NCI-H1092 treated with DMSO at 0.1 percent for 48 hours (cell line): ENCODE results near the gene SMAD7.
A peak's percentile ranks its signal among the peaks of the same experiment; 100 is the strongest.

Experiments
- DNase-seq: peaks from one replicate; lab custom pipeline; 2025; lab: John Stamatoyannopoulos, UW

SMAD7 gene

DNA sequence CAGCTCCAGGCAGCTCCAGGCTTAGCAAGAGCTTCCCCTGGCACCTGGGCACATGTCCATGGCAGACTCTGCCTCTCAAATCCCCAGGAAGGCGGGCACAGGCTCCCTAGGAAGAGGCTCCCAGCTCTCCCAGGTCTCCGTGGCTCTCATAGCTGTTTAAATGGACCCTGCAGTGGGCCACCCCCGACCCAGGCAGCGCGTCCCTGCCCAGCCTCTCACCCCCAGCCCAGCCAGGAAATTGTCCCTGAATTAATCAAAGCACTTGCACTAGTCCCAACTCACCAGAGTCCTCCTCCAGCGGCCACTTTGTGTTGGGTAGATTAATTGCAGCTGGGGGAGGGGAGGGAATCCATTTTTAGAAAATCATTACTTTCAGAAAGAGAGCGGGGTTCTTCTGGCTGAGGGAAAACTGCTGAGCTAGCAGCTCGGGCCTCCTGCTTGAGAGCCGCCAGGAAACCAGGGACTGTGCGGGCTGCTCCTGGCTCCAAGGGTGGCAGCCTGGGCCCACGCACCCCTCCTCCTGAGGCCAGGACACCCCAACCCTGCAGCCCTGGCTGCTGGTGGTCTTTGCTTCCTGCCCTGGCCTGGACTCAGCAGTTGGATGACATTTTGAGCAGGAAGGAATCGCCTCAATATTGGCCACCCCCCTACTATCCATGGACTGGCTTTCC, 36.0 kb downstream of the SMAD7 start:
- DNase-seq, result no peak

DNA sequence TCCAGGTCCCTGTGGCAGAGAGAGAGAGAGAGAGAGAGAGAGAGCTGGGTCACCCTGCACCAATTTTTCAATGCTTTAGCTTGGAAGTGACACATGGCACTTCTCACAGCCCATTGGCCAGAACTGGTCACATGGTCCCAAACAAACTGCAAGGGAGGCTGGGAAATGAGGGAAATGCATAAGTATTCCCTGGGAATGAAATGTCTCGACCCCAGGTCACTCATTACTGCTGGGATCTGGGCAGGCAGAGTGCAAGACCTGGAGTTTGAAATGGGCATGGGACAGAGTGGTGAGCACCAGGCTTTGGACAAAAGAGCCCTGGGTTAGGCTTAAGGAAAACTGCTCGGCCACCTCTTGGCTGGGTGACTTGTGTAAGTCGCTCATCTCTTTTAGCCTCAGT, 37.0 kb downstream of the SMAD7 start:
- DNase-seq, result no peak

DNA sequence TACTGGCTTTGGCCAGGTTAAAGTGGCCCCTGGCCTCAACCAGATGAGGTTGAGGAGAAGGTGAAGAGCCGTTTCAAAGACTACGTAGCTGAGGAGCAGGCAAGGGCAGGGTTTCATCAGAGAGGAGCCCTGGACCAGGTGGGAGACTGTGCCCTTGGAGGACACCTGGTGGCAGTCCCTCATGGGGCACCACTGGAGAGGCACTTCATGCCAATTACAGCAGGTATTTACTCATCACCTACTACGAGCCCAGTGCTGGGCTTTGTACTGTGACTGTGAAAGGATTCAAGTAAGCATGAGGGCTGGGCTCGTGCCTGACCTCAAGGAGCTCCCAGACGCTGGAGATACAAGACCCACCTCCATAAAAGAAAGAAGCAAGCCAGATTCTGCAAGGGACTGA, 37.6 kb downstream of the SMAD7 start:
- peak; percentile 29 for DNase-seq

GRCh38 chr18:48910972-48911545, 39.7 kb downstream of the SMAD7 start:
- no peak for DNase-seq

GRCh38 chr18:48909721-48910120, 41.0 kb downstream of the SMAD7 start:
- no peak for DNase-seq

DNA sequence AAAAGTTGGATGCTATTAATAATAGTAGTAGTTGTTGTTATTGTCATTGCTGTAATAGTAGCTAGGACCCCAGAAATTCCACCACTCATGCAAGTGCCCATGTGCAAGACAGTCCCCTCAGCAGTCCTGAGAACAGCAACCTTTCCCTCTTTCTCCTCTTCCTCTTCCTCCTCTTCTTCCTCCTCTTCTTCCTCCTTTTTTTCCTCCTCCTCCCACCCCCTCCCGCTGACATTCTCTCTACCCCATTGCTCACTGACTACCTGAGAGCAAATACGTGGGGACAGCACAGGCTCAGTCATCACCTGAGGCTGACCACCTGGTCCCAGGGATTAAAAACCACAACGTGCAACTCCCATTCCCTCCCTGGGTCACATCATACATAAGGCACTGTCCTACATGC, 41.8 kb downstream of the SMAD7 start:
- no peak for DNase-seq

DNA sequence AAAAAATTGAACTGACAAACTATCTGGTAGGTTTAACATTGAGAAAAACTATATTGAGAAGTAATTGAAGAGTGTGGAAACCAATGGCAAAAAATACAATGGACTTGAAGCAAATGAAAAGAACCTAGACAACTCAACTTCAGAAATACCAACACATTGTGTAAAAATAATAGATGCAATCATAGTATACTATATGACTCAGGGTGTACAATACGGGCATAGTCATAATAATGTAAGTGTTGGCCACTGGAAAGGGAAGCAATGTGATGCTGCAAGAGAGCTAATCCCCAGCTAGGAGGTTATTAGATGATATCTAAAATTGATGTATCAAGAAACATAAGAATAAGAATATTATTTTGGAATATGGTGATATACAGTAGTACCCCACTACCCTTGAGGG, 45.3 kb downstream of the SMAD7 start:
- DNase-seq, result no peak

GRCh38 chr18:48904847-48905394, 45.8 kb downstream of the SMAD7 start:
- DNase-seq, result no peak

DNA sequence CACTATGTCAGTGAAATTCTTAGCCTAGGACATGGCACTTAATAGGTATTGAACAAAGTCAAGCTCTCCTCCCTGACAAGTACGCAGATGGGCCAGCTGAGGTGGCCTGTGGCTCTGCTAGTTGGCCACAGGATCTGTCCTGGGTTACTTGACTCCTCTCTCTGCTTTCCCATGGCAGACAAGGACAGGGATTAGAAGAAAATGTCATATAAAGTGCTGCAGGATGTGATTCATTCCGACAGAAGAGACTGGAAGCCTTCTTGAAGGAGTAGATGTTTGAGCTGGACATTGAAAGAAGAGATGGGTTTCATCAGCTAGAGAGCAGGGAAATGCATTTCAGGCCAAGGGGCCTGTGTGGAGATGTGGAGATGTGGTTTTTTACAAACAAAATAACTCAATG, 46.7 kb downstream of the SMAD7 start:
- no peak for DNase-seq

DNA sequence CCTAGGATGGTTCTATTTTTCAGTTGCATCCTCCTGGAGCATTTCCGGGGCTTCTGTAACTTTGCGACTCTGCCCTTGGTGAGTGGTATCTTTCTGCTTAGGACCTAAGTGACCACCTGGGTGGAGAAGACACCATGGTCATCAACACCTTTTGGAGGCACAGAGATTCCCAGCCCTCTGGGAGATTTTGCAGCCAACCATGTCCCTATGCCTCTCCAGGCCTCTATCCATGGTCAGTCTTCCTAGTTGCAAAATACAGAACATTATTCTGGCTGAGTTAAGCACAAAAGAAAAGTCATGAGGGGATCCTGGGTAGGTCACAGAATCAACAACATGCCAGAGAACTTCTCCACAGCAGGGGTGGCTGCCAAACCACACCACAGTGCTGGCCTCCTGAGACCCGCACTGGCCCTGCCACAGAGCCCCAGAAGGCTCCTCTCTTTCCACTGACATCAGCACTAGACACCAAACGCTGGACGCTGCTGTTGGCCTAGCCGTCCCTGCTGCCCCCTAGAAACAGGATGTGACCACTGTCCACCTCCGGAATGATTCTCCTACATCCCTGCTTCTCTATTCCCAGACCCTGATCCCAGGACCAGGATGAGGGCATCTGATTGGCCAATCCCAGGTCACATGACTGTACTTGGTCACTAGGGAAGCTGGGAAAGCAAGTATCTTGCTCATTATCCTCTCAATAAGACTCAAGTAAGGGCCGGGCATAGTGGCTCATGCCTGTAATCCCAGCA, 47.7 kb downstream of the SMAD7 start:
- no peak for DNase-seq

- DNase-seq, result peak; percentile 93
Measured at GRCh38 chr18:48902023-48902855, 48.5 kb downstream of the SMAD7 start.

DNA sequence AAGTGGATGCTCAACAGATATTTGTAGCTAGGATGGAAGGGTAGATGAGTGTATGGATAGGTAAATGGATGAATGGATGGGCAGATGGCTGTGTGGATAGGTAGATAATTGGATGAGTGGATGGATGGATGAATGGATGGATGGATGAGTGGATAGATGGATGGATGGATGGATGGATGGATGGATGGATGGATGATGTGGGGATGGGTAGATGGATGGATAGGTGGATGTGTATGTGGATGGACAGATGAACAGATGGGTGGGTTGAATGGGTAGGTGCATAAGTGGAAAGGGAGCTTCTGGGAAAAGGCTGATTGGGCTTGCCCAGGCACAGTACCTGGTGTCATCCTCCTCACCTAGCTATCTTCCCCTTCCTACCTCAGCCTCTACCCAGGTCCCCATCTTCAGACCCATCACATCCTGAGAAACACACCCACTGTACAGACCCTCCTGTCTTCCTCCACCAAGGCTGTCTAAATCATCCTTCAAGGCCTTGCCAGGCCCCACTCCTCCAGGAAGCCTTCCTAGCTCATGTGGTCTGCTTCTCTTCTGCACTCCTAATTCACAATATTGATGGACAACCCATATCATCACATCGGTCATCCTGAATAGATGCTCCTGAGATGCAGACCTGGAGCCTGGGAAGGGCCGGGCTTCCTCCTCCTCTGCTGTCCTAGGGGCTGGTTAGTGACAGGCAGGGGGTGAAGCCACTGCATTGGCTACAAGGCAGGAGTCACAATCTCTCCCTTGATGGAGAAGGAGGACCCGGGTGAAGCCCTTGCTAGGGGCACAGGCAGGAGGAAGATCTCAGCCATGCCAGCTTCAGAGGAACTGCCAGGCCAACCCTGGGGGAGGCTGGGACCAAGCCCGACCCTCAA, 49.4 kb downstream of the SMAD7 start:
- DNase-seq, result no peak

- DNase-seq, result no peak
Measured at GRCh38 chr18:48900469-48900868, 50.3 kb downstream of the SMAD7 start.

GRCh38 chr18:48899558-48900174, 51.1 kb downstream of the SMAD7 start:
- no peak for DNase-seq

DNA sequence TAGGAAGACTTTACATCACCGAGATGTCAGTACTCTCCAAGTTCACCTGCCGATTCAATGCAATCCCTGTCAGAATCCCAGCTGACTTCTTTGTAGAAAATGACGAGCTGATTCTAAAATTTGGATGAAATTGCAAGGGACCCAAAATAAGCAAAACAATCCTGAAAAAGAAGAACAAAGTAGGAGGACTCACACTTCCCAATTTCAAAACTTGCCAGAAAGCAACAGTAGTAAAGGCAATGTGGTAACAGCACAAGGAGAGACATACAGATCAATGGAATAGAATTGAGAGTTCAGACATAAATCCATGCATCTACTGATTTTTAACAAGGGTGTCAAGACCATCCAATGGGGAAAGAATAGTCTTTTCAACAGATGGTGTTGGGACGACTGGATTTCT, 52.2 kb downstream of the SMAD7 start:
- DNase-seq, result no peak

GRCh38 chr18:48897531-48897930, 53.2 kb downstream of the SMAD7 start:
- no peak for DNase-seq

GRCh38 chr18:48896875-48897511, 53.8 kb downstream of the SMAD7 start:
- DNase-seq, result no peak

GRCh38 chr18:48896326-48896874, 54.4 kb downstream of the SMAD7 start:
- DNase-seq, result no peak

DNA sequence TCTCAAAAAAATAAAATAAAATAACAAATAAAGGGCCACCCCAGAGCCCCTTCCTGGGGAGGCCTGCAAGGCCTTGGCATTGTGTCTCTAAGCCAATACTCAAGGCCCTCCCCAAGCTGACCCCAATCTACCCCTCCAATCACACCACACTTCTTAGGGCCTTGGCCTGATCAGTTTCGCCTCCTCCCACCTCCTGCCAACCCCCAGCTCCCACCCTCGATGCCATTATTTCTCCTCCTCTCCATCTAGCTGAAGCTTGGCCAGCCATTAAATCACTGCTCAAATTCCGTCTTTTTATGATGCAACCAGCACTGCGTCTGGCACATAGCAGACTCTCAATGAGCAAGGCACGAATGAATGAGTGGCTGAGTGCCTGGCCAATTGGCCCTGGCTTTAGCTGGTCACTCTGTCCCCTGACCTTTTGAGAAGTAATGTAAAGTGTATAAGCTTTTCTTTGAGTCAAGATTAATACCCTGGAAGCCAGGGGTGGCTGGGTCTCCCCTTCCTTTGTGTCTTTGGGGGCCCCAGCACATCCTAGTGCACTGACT, 55.9 kb downstream of the SMAD7 start:
- DNase-seq, result no peak
